ENCODE data around the gene MRPL47. TPM values are rescaled to one million over a fixed set of nuclear protein-coding genes. Genes with fewer than 3 reads are reported as not detected.

The MRPL47 gene
- total and polyA plus RNA-seq, 10 of the 15 experiments (the other 5 are each of a cell fraction or from before 2014, with no cell fraction given): 40.6 to 237 (median 73.9) TPM

DNA sequence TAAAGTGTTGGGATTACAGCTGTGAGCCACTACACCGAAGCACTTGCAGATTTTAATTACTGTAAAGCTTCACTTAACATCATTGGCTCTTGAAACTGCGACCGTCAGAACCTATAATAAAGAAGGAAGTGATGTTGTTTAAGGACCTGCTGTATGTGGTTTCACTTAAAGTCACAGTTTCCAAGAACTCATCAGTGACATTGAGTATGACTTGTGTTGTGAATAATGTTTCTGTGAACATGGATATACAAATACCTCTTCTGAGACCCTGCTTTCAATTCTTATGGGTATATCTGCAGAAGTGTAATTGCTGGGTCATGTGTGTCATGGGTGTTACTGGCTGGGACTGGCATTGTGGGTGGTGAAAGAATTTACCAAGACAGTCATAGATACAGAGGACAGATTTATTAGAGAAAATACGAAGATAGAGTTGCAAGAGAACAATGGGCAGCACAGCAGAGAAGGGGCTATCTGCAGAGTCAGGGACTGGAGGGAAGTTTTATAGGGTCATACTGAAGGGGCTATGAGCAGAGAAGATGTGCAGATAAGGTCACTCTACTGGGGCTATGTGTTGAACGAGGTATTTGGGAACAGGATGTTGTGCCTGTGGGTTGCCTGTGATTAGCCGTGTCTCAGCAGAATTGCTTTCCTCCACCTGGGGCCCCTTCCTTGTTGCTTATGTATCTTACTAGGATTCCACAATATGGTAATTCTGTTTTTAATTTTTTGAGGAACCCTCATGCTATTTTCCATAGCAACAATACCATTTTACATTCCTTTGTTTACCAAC lies 4.7 kb upstream of the MRPL47 start:
- Histone ChIP-seq H3K4me3 (peak overlapping the region; percentile 38; the same call in 1 of the 2 replicates), H3K36me3 (ENCODE audit: control insufficient read depth in 2 of 2, insufficient read depth in 2 of 2, low read length in 1 of 2) (no peaks in the 10 kb centered on the region), H3K27ac (ENCODE audit: control insufficient read depth, insufficient read depth) (peak overlapping the region; percentile 69), H2AFZ (ENCODE audit: control insufficient read depth, low read depth, low read length) (peak overlapping the region; percentile 70), H3K79me2 (ENCODE audit: control insufficient read depth, insufficient read depth, low read length) (peaks cover 40% of the 10 kb centered on the region), H3K4me2 (ENCODE audit: control insufficient read depth, insufficient read depth) (peak overlapping the region; percentile 90), H3K4me1 (ENCODE audit: control insufficient read depth, insufficient read depth, low read length) (peaks cover 20% of the 10 kb centered on the region), H3K9me3 (replicated peaks; ENCODE audit: control insufficient read depth, insufficient read depth, low read length) (no peaks in the 10 kb centered on the region), H3K9ac (ENCODE audit: control insufficient read depth, insufficient read depth, low read length) (peak overlapping the region; percentile 1; the same call in 1 of the 2 replicates), H4K20me1 (ENCODE audit: control insufficient read depth, insufficient read depth) (no peaks in the 10 kb centered on the region), H3K27me3 (replicated peaks in 1 of 2; ENCODE audit: control insufficient read depth in 2 of 2, insufficient read depth in 2 of 2, low read length in 1 of 2) (no peaks in the 10 kb centered on the region)
- ChIA-PET CTCF (interaction anchor here (0.6 to 0.8 kb wide), 4 partner anchors 40 to 230 kb away, joined by 3 read pairs; no protein-coding TSS in a partner anchor), POLR2A (no interaction called here), RAD21 (ENCODE audit: unreplicated experiment) (no interaction called here), SMC1A (ENCODE audit: uncharacterized antibody, unreplicated experiment) (interaction anchor here (0.8 to 1.5 kb wide), 3 partner anchors 9 to 19 kb away, joined by 3 to 4 read pairs (median 3); no protein-coding TSS in a partner anchor)
- FAIRE-seq (peak; percentile 76), DNase-seq (ENCODE audit: low read depth, low spot score) (peak; percentile 52), ATAC-seq (peak; percentile 73)
- in situ Hi-C loops (cut with MboI) (no loop called here), intact Hi-C loops (cut with micrococcal nuclease; ENCODE audit: unreplicated experiment) (no loop called here)
- peak; percentile 45; the same call in 1 of the 2 replicates for TF ChIP-seq GABPA (IDR thresholded peaks at IDR 0.05; ENCODE audit: low read depth)
- TF ChIP-seq RUNX3 (IDR thresholded peaks at IDR 0.05; ENCODE audit: low read length): peak; percentile 75
- peak; percentile 44 for TF ChIP-seq ATF7 (IDR thresholded peaks at IDR 0.05; ENCODE audit: low read depth)
- TF ChIP-seq, protein P1, sequence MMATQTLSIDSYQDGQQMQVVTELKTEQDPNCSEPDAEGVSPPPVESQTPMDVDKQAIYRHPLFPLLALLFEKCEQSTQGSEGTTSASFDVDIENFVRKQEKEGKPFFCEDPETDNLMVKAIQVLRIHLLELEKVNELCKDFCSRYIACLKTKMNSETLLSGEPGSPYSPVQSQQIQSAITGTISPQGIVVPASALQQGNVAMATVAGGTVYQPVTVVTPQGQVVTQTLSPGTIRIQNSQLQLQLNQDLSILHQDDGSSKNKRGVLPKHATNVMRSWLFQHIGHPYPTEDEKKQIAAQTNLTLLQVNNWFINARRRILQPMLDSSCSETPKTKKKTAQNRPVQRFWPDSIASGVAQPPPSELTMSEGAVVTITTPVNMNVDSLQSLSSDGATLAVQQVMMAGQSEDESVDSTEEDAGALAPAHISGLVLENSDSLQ (IDR thresholded peaks at IDR 0.05): peak; percentile 34; the same call in 1 of the 2 replicates
- peak; percentile 66 for TF ChIP-seq CREB1 (IDR thresholded peaks at IDR 0.05; ENCODE audit: low read depth)
- TF ChIP-seq CHD1 (IDR thresholded peaks at IDR 0.05; ENCODE audit: low read depth, low read length): no peak
- TF ChIP-seq BRCA1 (IDR thresholded peaks at IDR 0.05; ENCODE audit: low read depth, low read length): no peak
- TF ChIP-seq SPI1 (IDR thresholded peaks at IDR 0.05; ENCODE audit: borderline replicate concordance, insufficient read depth, low read depth, low read length): peak; percentile 82
- peak; percentile 37 for TF ChIP-seq MTA2 (IDR thresholded peaks at IDR 0.05; ENCODE audit: low read depth)
- WGBS (ENCODE audit: insufficient coverage, insufficient replicate concordance, low lambda C conversion rate, missing lambda C conversion rate): 3% methylated on average over 6 of the region's 6 CpGs
- no TSS peak for BruUV-seq (replicated peaks)

Measured in GM12878 (cell line).